ENCODE data around the gene POU2F2. TPM values are rescaled to one million over a fixed set of nuclear protein-coding genes. Genes with fewer than 3 reads are reported as not detected.
"Not testable (repeated sequence)": the region's sequence is repeated elsewhere in the genome, so short reads cannot be mapped to it uniquely, and the experiment has no call there.

POU2F2 gene
- total and polyA plus RNA-seq, 8 donors: 0.68 to 23.3 (median 2.3) TPM

- peaks cover 0 to 42% (median 10%) of the 10 kb centered on the region in 4 donors for H3K36me3 ChIP-seq
- WGBS, 5 donors: 85 to 93% (median 91%) methylated on average over 7 of the region's 7 CpGs
- DNase-seq: no peak
- TF ChIP-seq POLR2A (IDR thresholded peaks at IDR 0.05) (no peak), POLR2AphosphoS5 (IDR thresholded peaks at IDR 0.05) (no peak), EP300 (IDR thresholded peaks at IDR 0.05) (no peak), CTCF (IDR thresholded peaks at IDR 0.05) (no peak)
- no peaks in the 10 kb centered on the region for H3K4me1 ChIP-seq
- H3K4me3 ChIP-seq: no peak overlapping the region
- intact Hi-C loops (cut with DNase I; ENCODE audit: low total_unique reads): no loop called here
- no peaks in the 10 kb centered on the region for H3K27me3 ChIP-seq
- H3K9me3 ChIP-seq: no peaks in the 10 kb centered on the region
- no peak overlapping the region for H3K27ac ChIP-seq
Measured at GRCh38 chr19:42045575-42045974, 86.7 kb downstream of the POU2F2 start.

- Histone ChIP-seq H3K27me3 (no peaks in the 10 kb centered on the region), H3K4me1 (no peaks in the 10 kb centered on the region), H3K9me3 (no peaks in the 10 kb centered on the region), H3K27ac (no peak overlapping the region), H3K4me3 (no peak overlapping the region), H3K36me3 (peaks cover 0 to 64% (median 13%) of the 10 kb centered on the region in 4 donors)
- WGBS, 5 donors: 89 to 93% (median 90%) methylated on average over 29 to 30 of the region's 30 CpGs
- no peak for TF ChIP-seq POLR2A (IDR thresholded peaks at IDR 0.05)
- TF ChIP-seq POLR2AphosphoS5 (IDR thresholded peaks at IDR 0.05): no peak
- DNase-seq: no peak
- intact Hi-C loops (cut with DNase I; ENCODE audit: low total_unique reads): no loop called here
Measured at GRCh38 chr19:42042455-42043170, 89.6 kb downstream of the POU2F2 start.

- H3K27me3 ChIP-seq; H3K27ac ChIP-seq; DNase-seq; intact Hi-C loops (cut with DNase I; ENCODE audit: low total_unique reads); H3K4me3 ChIP-seq; H3K4me1 ChIP-seq; H3K9me3 ChIP-seq: not testable (repeated sequence)
- peaks cover 0 to 65% (median 13%) of the 10 kb centered on the region in 4 donors for H3K36me3 ChIP-seq
- WGBS, 5 donors: 82 to 93% (median 90%) methylated on average over 9 of the region's 9 CpGs
Measured at GRCh38 chr19:42040491-42040890, 91.8 kb downstream of the POU2F2 start.

GRCh38 chr19:42040031-42040430, 92.2 kb downstream of the POU2F2 start:
- Histone ChIP-seq H3K4me3 (no peak overlapping the region), H3K4me1 (peaks cover 0 to 2% (median under 1%) of the 10 kb centered on the region in 4 donors), H3K27me3 (no peaks in the 10 kb centered on the region), H3K9me3 (no peaks in the 10 kb centered on the region), H3K36me3 (peaks cover 0 to 61% (median 13%) of the 10 kb centered on the region in 4 donors), H3K27ac (no peak overlapping the region)
- intact Hi-C loops (cut with DNase I; ENCODE audit: low total_unique reads): no loop called here
- DNase-seq: no peak
- TF ChIP-seq CTCF (IDR thresholded peaks at IDR 0.05) (no peak), POLR2AphosphoS5 (IDR thresholded peaks at IDR 0.05) (no peak), EP300 (IDR thresholded peaks at IDR 0.05) (no peak), POLR2A (IDR thresholded peaks at IDR 0.05) (no peak)

GRCh38 chr19:42038666-42039065, 93.6 kb downstream of the POU2F2 start:
- Histone ChIP-seq H3K27me3 (no peaks in the 10 kb centered on the region), H3K36me3 (peaks cover 0 to 55% (median 11%) of the 10 kb centered on the region in 4 donors), H3K4me1 (peaks cover 0 to 9% (median 2%) of the 10 kb centered on the region in 4 donors), H3K9me3 (no peaks in the 10 kb centered on the region), H3K27ac (no peak overlapping the region), H3K4me3 (no peak overlapping the region)
- WGBS, 5 donors: 62 to 87% (median 79%) methylated on average over 6 of the region's 6 CpGs
- intact Hi-C loops (cut with DNase I; ENCODE audit: low total_unique reads): no loop called here
- TF ChIP-seq POLR2A (IDR thresholded peaks at IDR 0.05): no peak
- no peak for TF ChIP-seq EP300 (IDR thresholded peaks at IDR 0.05)
- no peak for TF ChIP-seq CTCF (IDR thresholded peaks at IDR 0.05)
- TF ChIP-seq POLR2AphosphoS5 (IDR thresholded peaks at IDR 0.05): no peak
- DNase-seq: no peak

All from stomach (tissue), 9 donors.